Middle frontal gyrus (tissue), 1 donor: Measurements from ENCODE around the gene TYMP.
"Not testable (repeated sequence)": the region's sequence is repeated elsewhere in the genome, so short reads cannot be mapped to it uniquely, and the experiment has no call there.

Source experiments
- DNase-seq: peaks from one replicate; pipeline ENCODE4 v3.0.0-alpha.2; 2015; ENCODE audit warnings: low spot score; ENCODE audit errors: extremely low spot score

The TYMP gene

GRCh38 chr22:50542416-50542927 lies 12.7 kb upstream of the TYMP start:
- no peak for DNase-seq

- not testable (repeated sequence) for DNase-seq
These were observed 11.8 kb upstream of the TYMP start for GRCh38 chr22:50541667-50542026.

DNA sequence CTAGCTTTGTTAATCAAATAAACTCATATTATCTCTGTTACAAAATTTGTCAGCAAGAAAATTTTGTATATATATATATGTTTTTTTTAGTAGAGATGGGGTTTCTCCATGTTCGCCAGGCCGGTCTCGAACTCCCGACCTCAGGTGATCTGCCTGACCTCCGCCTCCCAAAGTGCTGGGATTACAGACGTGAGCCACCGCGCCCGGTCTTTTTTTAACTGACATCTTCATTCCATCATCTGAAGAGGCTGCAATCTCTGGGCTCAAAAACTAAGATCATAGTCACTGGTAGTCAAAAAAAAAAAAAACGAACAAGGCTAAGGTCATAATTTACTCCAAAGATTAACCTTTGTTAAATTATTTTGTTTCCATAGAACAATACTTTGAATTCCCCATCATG lies 10.6 kb upstream of the TYMP start:
- DNase-seq = no peak

DNA sequence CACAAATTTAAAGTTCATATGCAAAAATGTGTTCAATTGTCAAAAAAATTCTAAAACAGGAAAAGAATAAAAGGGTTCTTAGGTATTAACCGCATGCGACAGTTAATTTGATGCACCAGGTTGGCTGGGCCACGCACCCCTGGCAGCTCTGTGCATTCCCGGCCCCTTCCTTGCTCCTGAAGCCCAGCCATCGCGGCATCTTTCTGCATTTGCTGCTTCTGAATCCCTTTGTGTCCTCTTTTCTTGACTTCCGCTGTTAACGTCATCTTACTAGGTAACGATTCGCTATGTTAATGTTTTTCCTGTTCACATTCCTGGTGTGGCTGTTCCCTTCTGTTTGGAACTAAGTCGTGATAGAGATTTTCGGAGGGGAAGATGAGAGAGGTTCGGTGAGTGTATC lies 8.0 kb upstream of the TYMP start:
- DNase-seq = no peak

- DNase-seq = no peak
These were observed 6.4 kb upstream of the TYMP start for GRCh38 chr22:50536226-50536625.

GRCh38 chr22:50535113-50535512 lies 5.3 kb upstream of the TYMP start:
- DNase-seq = no peak

GRCh38 chr22:50533856-50534711 lies 4.3 kb upstream of the TYMP start:
- DNase-seq = not testable (repeated sequence)

GRCh38 chr22:50532824-50533796 lies 3.3 kb upstream of the TYMP start:
- DNase-seq = no peak

GRCh38 chr22:50531962-50532674 lies 2.3 kb upstream of the TYMP start:
- no peak for DNase-seq

GRCh38 chr22:50531546-50531961 lies 1.7 kb upstream of the TYMP start:
- DNase-seq = no peak

DNA sequence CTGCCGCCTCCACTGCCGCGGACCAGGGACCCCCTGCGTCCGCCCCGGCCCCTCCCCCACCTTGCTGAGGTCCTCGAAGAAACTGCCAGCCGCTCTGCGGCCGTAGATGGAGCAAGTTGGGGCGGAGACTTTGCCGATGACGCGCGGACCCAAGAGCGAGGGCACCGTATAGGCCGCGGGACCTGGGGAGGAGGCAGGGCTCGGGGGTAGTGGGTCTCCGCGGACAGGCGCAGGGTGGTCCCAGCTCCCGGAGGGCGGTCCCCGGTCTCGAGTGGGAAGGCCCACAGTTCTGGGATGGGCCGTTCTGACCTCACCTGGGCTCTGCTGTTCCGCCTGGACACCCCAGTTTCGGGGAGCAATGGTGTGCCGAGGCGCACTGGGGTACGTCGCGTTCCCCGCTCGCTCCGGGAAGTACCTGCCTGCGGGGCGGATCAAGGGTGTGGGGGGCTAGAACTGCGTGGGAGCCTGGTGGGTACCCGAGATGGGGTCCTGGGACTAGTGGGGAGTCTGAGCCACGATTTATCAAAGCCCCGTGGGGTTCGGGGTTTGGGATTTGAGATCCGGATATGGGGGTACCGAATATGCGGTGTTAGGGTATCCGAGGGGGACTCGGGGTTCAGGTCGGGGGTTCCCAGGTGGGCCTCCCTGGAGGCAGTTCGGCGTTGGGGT lies 1.2 kb upstream of the TYMP start:
- no peak for DNase-seq

- DNase-seq = no peak
These were observed 716 bp upstream of the TYMP start for GRCh38 chr22:50530580-50530876.

DNA sequence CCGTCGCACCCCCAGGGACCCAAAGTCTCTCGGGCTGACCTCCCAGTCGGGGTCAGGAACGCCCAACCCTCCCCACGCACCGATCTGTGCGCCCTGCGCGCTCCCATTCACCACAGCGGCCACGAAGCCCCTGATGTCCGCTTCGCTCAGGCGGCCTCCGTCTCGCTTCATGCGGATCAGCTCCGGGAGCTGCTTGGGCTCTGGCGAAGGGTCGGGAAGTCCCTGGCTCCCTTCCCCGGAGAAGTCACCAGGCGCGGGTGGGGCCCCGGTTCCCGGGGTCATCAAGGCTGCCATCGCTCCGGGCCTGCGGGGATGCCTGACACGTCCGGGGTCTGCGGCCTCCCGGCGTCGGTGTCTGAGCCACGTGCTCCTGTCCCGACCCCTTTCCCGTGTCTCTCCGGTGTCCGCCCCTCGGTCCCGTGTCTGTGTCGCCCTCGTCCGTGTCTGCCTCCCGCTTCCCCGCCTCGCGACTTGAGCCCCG lies 356 bp downstream of the TYMP start:
- DNase-seq = no peak

- DNase-seq = no peak
These were observed 963 bp downstream of the TYMP start for GRCh38 chr22:50528682-50529415.

DNA sequence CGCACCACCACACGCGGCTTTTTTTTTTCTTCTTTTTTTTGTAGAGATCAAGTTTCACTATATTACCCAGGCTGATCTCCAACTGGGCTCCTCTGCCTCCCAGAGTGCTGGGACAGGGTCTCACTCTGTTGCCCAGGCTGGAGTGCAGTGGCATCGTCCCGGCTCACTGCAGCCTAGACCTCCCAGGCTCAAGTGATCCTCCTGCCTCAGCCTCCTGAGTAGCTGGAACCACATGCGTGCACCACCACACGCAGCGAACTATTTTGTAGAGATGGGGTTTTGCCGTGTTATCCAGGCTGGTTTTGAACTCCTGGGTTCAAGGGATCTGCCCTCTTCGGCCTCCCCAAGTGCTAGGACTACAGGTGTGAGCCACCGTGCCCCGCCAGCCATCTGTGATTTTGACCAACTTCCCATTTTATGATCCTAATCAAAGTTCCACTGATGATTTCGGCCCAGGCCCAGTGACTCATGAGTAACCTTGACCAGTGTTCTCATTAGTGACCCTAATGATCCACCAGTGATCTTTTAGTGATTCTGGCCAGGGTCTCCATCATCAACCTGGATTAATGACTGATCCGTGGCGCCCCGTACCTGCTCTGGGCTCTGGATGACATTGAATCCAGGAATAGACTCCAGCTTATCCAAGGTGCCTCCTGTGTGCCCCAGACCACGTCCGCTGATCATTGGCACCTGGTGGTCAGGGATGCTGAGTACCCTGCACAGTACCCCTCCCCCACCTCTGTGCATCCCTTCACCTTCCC lies 1.7 kb downstream of the TYMP start:
- no peak for DNase-seq

- DNase-seq = no peak
These were observed 2.7 kb downstream of the TYMP start for GRCh38 chr22:50526834-50527801.

- no peak for DNase-seq
These were observed 3.5 kb downstream of the TYMP start for GRCh38 chr22:50526108-50526833.

DNA sequence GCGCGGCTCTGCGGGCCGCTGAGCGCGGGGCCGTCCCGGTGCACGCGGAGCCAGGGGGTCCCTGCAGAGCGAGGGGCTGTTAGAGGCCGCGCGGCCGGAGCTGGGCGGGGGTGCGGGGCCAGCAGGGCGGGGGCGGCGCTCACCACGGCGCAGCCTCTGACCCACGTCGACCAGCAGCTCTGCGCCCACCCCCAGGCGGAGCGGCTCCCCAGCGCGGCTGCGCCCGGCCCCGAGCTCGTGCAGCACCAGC lies 4.0 kb downstream of the TYMP start:
- DNase-seq = no peak
